DOHH2 (cell line): Measurements from ENCODE around the gene TAX1BP1.

Experiments used
- H3F3A ChIP-seq: fragments of 200-600 bp; sonication (generic), shearing (Covaris generic); 2 replicates; pipeline ENCODE4 v1.6.0; 2016; ENCODE audit warnings: antibody characterized with exemption, mild to moderate bottlenecking; ENCODE audit not compliant: control insufficient read depth, insufficient read depth
- H3K27ac ChIP-seq: fragments of 200-600 bp; sonication (generic); 2 replicates; pipeline ENCODE4 v1.5.1; 2014; ENCODE audit warnings: low read depth, mild to moderate bottlenecking, low read length, moderate library complexity
- H3K27me3 ChIP-seq: fragments of 200-600 bp; sonication (generic); 2 replicates; pipeline ENCODE4 v1.6.1; 2014; ENCODE audit warnings: mild to moderate bottlenecking, low read length, mixed read lengths; ENCODE audit not compliant: control insufficient read depth
- H3K36me3 ChIP-seq: fragments of 200-600 bp; sonication (generic); 2 replicates; pipeline ENCODE4 v1.6.1; 2014; ENCODE audit warnings: mild to moderate bottlenecking, low read length, moderate library complexity, mixed read lengths; ENCODE audit not compliant: control insufficient read depth
- H3K4me1 ChIP-seq: fragments of 200-600 bp; sonication (generic); 2 replicates; pipeline ENCODE4 v1.6.1; 2014; ENCODE audit warnings: mild to moderate bottlenecking, low read length, mixed read lengths; ENCODE audit not compliant: control insufficient read depth
- H3K4me2 ChIP-seq: fragments of 200-600 bp; sonication (generic); 2 replicates; pipeline ENCODE4 v1.6.0; 2014; ENCODE audit warnings: mild to moderate bottlenecking, low read length, moderate library complexity
- H3K4me3 ChIP-seq: fragments of 200-600 bp; sonication (generic); 2 replicates; pipeline ENCODE4 v1.5.1; 2014; ENCODE audit warnings: mild to moderate bottlenecking, low read length, mixed read lengths
- H3K79me2 ChIP-seq: fragments of 200-600 bp; sonication (generic); 2 replicates; pipeline ENCODE4 v1.6.1; 2014; ENCODE audit warnings: mild to moderate bottlenecking, low read length, mixed read lengths; ENCODE audit not compliant: control insufficient read depth
- H3K9me2 ChIP-seq: fragments of 200-600 bp; sonication (generic); replicated peaks from 2 replicates; pipeline ENCODE4 v1.6.1; 2014; ENCODE audit warnings: mild to moderate bottlenecking, low read length, mixed read lengths; ENCODE audit not compliant: control insufficient read depth
- H3K9me3 ChIP-seq: fragments of 200-600 bp; sonication (generic); 2 replicates; pipeline ENCODE4 v1.6.1; 2014; ENCODE audit warnings: antibody characterized with exemption, low read length, mixed read lengths; ENCODE audit not compliant: control insufficient read depth, insufficient read depth
- H4K20me1 ChIP-seq: fragments of 200-600 bp; sonication (generic); 2 replicates; pipeline ENCODE4 v1.6.0; 2014; ENCODE audit warnings: low read depth, mild to moderate bottlenecking, antibody characterized with exemption, low read length, moderate library complexity; ENCODE audit not compliant: control insufficient read depth, insufficient read depth
- CTCF ChIP-seq: fragments of 200-600 bp; sonication (generic); IDR thresholded peaks from one replicate; pipeline ENCODE4 v1.5.1; 2014; ENCODE audit warnings: antibody characterized with exemption, mild to moderate bottlenecking, low read depth, low read length; ENCODE audit not compliant: poor library complexity, severe bottlenecking
- EZH2phosphoT487 ChIP-seq: fragments of 200-600 bp; sonication (generic); IDR thresholded peaks from 2 replicates; pipeline ENCODE4 v1.6.1; 2017; ENCODE audit warnings: borderline replicate concordance, mild to moderate bottlenecking, antibody characterized with exemption, low read length, moderate library complexity, mixed read lengths

The TAX1BP1 gene

GRCh38 chr7:27756298-27756697 is 16.3 kb downstream of the TAX1BP1 start:
- H3K27me3 ChIP-seq: no peaks in the 10 kb centered on the region
- peaks cover 4% of the 10 kb centered on the region; the same call in 1 of the 2 replicates for H3K4me1 ChIP-seq
- TF ChIP-seq CTCF (no peak), EZH2phosphoT487 (no peak)
- H3K79me2 ChIP-seq: no peaks in the 10 kb centered on the region
- no peaks in the 10 kb centered on the region for H3K9me3 ChIP-seq
- H3K4me2 ChIP-seq: no peak overlapping the region
- H3K36me3 ChIP-seq: peaks cover 11% of the 10 kb centered on the region
- H3K27ac ChIP-seq: no peak overlapping the region
- no peaks in the 10 kb centered on the region for H3K9me2 ChIP-seq
- H3K4me3 ChIP-seq: no peak overlapping the region
- no peaks in the 10 kb centered on the region for H3F3A ChIP-seq
- H4K20me1 ChIP-seq: no peaks in the 10 kb centered on the region

- Histone ChIP-seq H3K9me3 (no peaks in the 10 kb centered on the region), H3K27ac (no peak overlapping the region), H3K4me2 (no peak overlapping the region), H3K9me2 (no peaks in the 10 kb centered on the region), H3K79me2 (no peaks in the 10 kb centered on the region), H3K27me3 (no peaks in the 10 kb centered on the region), H4K20me1 (no peaks in the 10 kb centered on the region), H3K36me3 (peaks cover 7% of the 10 kb centered on the region), H3F3A (no peaks in the 10 kb centered on the region), H3K4me1 (no peaks in the 10 kb centered on the region), H3K4me3 (no peak overlapping the region)
- TF ChIP-seq CTCF: no peak
- TF ChIP-seq EZH2phosphoT487: no peak
Observed at GRCh38 chr7:27759491-27759890, 19.5 kb downstream of the TAX1BP1 start.

- TF ChIP-seq CTCF (no peak), EZH2phosphoT487 (no peak)
- no peaks in the 10 kb centered on the region for H3K79me2 ChIP-seq
- no peak overlapping the region for H3K27ac ChIP-seq
- H4K20me1 ChIP-seq: no peaks in the 10 kb centered on the region
- H3F3A ChIP-seq: no peaks in the 10 kb centered on the region
- H3K9me2 ChIP-seq: no peaks in the 10 kb centered on the region
- H3K4me2 ChIP-seq: no peak overlapping the region
- no peaks in the 10 kb centered on the region for H3K9me3 ChIP-seq
- no peak overlapping the region for H3K4me3 ChIP-seq
- H3K27me3 ChIP-seq: no peaks in the 10 kb centered on the region
- H3K36me3 ChIP-seq: peaks cover 12% of the 10 kb centered on the region
- no peaks in the 10 kb centered on the region for H3K4me1 ChIP-seq
Observed at GRCh38 chr7:27762062-27762461, 22.1 kb downstream of the TAX1BP1 start.

- Histone ChIP-seq H3K9me2 (no peaks in the 10 kb centered on the region), H3K36me3 (0 out of 2 replicates have a peak, but pooled peaks cover 5% of the 10 kb centered on the region), H3F3A (no peaks in the 10 kb centered on the region), H3K4me2 (no peak overlapping the region), H3K4me1 (no peaks in the 10 kb centered on the region), H4K20me1 (no peaks in the 10 kb centered on the region), H3K27ac (no peak overlapping the region), H3K9me3 (no peaks in the 10 kb centered on the region), H3K79me2 (no peaks in the 10 kb centered on the region), H3K4me3 (no peak overlapping the region), H3K27me3 (no peaks in the 10 kb centered on the region)
- TF ChIP-seq CTCF (no peak), EZH2phosphoT487 (no peak)
Observed at GRCh38 chr7:27763983-27764508, 24.1 kb downstream of the TAX1BP1 start.
